Transverse colon (tissue), 4 donors: ENCODE measurements around the gene ABHD15. TPM values are rescaled to one million over a fixed set of nuclear protein-coding genes. Genes with fewer than 3 reads are reported as not detected.

Source experiments
- DNase-seq: peaks from one replicate; pipeline ENCODE4 v3.0.0-alpha.2; 2019
- H3K27ac ChIP-seq, 4 donors: fragments of 200-600 bp; sonication (generic); 2 replicates each; pipeline ENCODE4 v1.5.1; 2016 to 2018; ENCODE audit warnings: inconsistent platforms in 4 of 4
- H3K27me3 ChIP-seq: fragments of 200-600 bp; sonication (generic); 2 replicates; pipeline ENCODE4 v1.5.1; 2017; ENCODE audit warnings: inconsistent platforms
- H3K36me3 ChIP-seq, 4 donors: fragments of 200-600 bp; sonication (generic); 2 replicates each; pipeline ENCODE4 v1.5.1; 2017 to 2019; ENCODE audit warnings: inconsistent platforms in 4 of 4
- H3K4me1 ChIP-seq, 4 donors: fragments of 200-600 bp; sonication (generic); 2 replicates each; pipeline ENCODE4 v1.5.1; 2017 to 2020; ENCODE audit warnings: inconsistent platforms in 4 of 4
- H3K4me3 ChIP-seq, 4 donors: fragments of 200-600 bp; sonication (generic); 1 replicate in 1 of 4; 2 replicates in 3 of 4; pipeline versions ENCODE4 v1.5.1 to v1.6.1; 2017 to 2019; ENCODE audit warnings: inconsistent platforms in 4 of 4
- H3K9me3 ChIP-seq, 2 donors: fragments of 200-600 bp; sonication (generic); 2 replicates each; pipeline ENCODE4 v1.5.1; 2017 to 2019; ENCODE audit warnings: inconsistent platforms in 2 of 2
- CTCF ChIP-seq, 5 experiments: fragments of 200-600 bp in 3 of 5; fragments of 450-650 bp in 2 of 5; sonication (generic) in 3 of 5; IDR thresholded peaks; 1 replicate in 2 of 5; 2 replicates in 3 of 5; pipeline ENCODE4 v1.5.1; 2016 to 2017; ENCODE audit warnings: antibody characterized with exemption in 5 of 5, inconsistent platforms in 3 of 5, mild to moderate bottlenecking in 2 of 5, moderate library complexity in 1 of 5
- EP300 ChIP-seq: sonication (generic); formaldehyde crosslinking; IDR thresholded peaks from one replicate; pipeline ENCODE4 v1.6.1; 2017; ENCODE audit warnings: antibody characterized with exemption, low read depth
- POLR2A ChIP-seq: fragments of 450-650 bp; IDR thresholded peaks from one replicate; pipeline ENCODE4 v1.6.1; 2016; ENCODE audit warnings: antibody characterized with exemption, mild to moderate bottlenecking, moderate library complexity
- POLR2AphosphoS5 ChIP-seq, 3 donors: sonication (generic); formaldehyde crosslinking; IDR thresholded peaks; one replicate each; pipeline ENCODE4 v1.6.1; 2016; ENCODE audit warnings: antibody characterized with exemption in 3 of 3
- WGBS, 2 donors: methylation state at CpG; one replicate each; pipeline ENCODE4 v1.1.5; 2018; ENCODE audit warnings: low coverage in 1 of 2; 5-methylcytosine and 5-hydroxymethylcytosine counted together
- in situ Hi-C, 4 donors: fragments of 200-750 bp; cut with MboI; loops; one replicate each; pipeline versions ENCODE4 v1.15.0 to v1.15.1; 2017; ENCODE audit warnings: low sequenced_read_pairs in 3 of 4, low pct_ligation_motif_present in 1 of 4, low pct_unique_long_range_greater_than_20kb in 1 of 4
- intact Hi-C: fragments of 100-400 bp; cut with DNase I; formaldehyde crosslinking; loops from one replicate; pipeline ENCODE4 v1.15.1; 2023; ENCODE audit warnings: low total_unique reads
- total RNA-seq, 4 donors: library from RNA; depleted of rRNA; stranded (reverse); fragments of >200 nt; gene quantifications; one replicate each; pipeline ENCODE4 v1.1.0, GENCODE V29; 2016

Gene ABHD15
- total RNA-seq, 4 donors from 2014 or later, result 18.7 to 38.0 (median 24.6) TPM

- Histone ChIP-seq H3K36me3 (no peaks in the 10 kb centered on the region), H3K27ac (no peak overlapping the region), H3K4me1 (peaks cover under 1 to 15% (median 6%) of the 10 kb centered on the region in 4 donors), H3K27me3 (no peaks in the 10 kb centered on the region), H3K4me3 (no peak overlapping the region), H3K9me3 (no peaks in the 10 kb centered on the region)
- intact Hi-C loops (no loop called here), in situ Hi-C loops (no loop called here)
- TF ChIP-seq POLR2AphosphoS5 (IDR thresholded peaks at IDR 0.05), result no peak
- WGBS, 2 donors, result 81% methylated on average over 9 of the region's 10 CpGs; no CpG with 5 or more reads in 1 of the 2 donors
- DNase-seq, result no peak
Observed at GRCh38 chr17:29582254-29582765, 15.5 kb upstream of the ABHD15 start.

- DNase-seq, result no peak
- TF ChIP-seq POLR2AphosphoS5 (IDR thresholded peaks at IDR 0.05) (no peak), POLR2A (no peak), CTCF (IDR thresholded peaks at IDR 0.05) (no peak), EP300 (no peak)
- Histone ChIP-seq H3K9me3 (no peaks in the 10 kb centered on the region), H3K4me3 (no peak overlapping the region), H3K4me1 (peaks cover 0 to 11% (median 5%) of the 10 kb centered on the region in 4 donors), H3K27ac (no peak overlapping the region), H3K27me3 (no peaks in the 10 kb centered on the region), H3K36me3 (no peaks in the 10 kb centered on the region)
- in situ Hi-C loops (no loop called here), intact Hi-C loops (no loop called here)
- 86% methylated on average over 13 of the region's 20 CpGs; no CpG with 5 or more reads in 1 of the 2 donors for WGBS, 2 donors
Observed at GRCh38 chr17:29581583-29582253, 14.9 kb upstream of the ABHD15 start.

- in situ Hi-C loops, result no loop called here
- TF ChIP-seq POLR2A (no peak), CTCF (IDR thresholded peaks at IDR 0.05) (peak; percentile 87 to 93 (median 89))
- Histone ChIP-seq H3K36me3 (peaks cover 0 to 12% (median 4%) of the 10 kb centered on the region in 4 donors), H3K27ac (peak overlapping the region in 1 of 4 donors; percentile 12), H3K4me1 (peaks cover 0 to 10% (median 5%) of the 10 kb centered on the region in 4 donors), H3K4me3 (no peak overlapping the region), H3K9me3 (no peaks in the 10 kb centered on the region), H3K27me3 (no peaks in the 10 kb centered on the region)
- 60 to 66% methylated on average over 2 to 15 of the region's 15 CpGs for WGBS, 2 donors
- peak; percentile 88 for DNase-seq
- intact Hi-C loops, result no loop called here
Observed at GRCh38 chr17:29579866-29580771, 13.3 kb upstream of the ABHD15 start.

GRCh38 chr17:29578626-29579485, 12.0 kb upstream of the ABHD15 start:
- no peak for TF ChIP-seq EP300
- TF ChIP-seq CTCF (IDR thresholded peaks at IDR 0.05), result no peak
- no peak for TF ChIP-seq POLR2A
- TF ChIP-seq POLR2AphosphoS5 (IDR thresholded peaks at IDR 0.05), result no peak
- Histone ChIP-seq H3K9me3 (no peaks in the 10 kb centered on the region), H3K4me1 (peaks cover 6 to 18% (median 13%) of the 10 kb centered on the region in 4 donors), H3K27me3 (no peaks in the 10 kb centered on the region), H3K4me3 (no peak overlapping the region), H3K27ac (no peak overlapping the region), H3K36me3 (peaks cover 0 to 12% (median 4%) of the 10 kb centered on the region in 4 donors)
- in situ Hi-C loops (no loop called here), intact Hi-C loops (no loop called here)
- no peak for DNase-seq
- WGBS, 2 donors, result 90% methylated on average over 2 to 14 of the region's 14 CpGs
